ENCODE measurements around the gene ACAA1.

DNA sequence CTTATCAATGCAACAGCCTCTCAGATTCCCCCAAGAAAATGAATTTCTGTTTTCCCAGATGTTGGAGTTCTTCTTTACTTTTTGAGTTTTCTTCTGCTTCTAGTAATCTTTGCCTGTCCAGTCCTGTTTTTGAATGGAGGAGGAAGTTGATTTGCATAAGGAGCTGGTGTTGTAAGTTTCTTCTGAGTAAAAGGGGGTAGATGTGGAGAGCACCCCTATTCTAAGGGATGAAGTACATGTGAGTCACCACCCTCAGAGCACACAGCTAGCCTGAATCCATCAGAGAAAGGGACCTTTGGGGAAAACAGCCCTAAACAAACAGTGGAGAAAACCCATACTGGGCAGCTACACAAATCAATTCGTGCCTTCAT, 34.5 kb downstream of the ACAA1 start:
- no peak for TF ChIP-seq POLR2A (IDR thresholded peaks at IDR 0.05)
- TF ChIP-seq, protein P1, sequence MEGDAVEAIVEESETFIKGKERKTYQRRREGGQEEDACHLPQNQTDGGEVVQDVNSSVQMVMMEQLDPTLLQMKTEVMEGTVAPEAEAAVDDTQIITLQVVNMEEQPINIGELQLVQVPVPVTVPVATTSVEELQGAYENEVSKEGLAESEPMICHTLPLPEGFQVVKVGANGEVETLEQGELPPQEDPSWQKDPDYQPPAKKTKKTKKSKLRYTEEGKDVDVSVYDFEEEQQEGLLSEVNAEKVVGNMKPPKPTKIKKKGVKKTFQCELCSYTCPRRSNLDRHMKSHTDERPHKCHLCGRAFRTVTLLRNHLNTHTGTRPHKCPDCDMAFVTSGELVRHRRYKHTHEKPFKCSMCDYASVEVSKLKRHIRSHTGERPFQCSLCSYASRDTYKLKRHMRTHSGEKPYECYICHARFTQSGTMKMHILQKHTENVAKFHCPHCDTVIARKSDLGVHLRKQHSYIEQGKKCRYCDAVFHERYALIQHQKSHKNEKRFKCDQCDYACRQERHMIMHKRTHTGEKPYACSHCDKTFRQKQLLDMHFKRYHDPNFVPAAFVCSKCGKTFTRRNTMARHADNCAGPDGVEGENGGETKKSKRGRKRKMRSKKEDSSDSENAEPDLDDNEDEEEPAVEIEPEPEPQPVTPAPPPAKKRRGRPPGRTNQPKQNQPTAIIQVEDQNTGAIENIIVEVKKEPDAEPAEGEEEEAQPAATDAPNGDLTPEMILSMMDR (IDR thresholded peaks at IDR 0.05) = no peak

Data from uterus (tissue), 2 donors.